Activated CD4-positive, alpha-beta memory T cell treated with anti-CD3 and anti-CD28 coated beads for 36 hours (primary cell): ENCODE measurements around the gene TMEM167A. TPM values are rescaled to one million over a fixed set of nuclear protein-coding genes. Genes with fewer than 3 reads are reported as not detected.

Experiments
- CTCF ChIA-PET: fragments of 350-600 bp; sonication (Branson Sonifier 250); formaldehyde crosslinking; loops from one replicate; lab custom pipeline; 2021; ENCODE audit warnings: antibody characterized with exemption, inconsistent platforms; lab: Charles Lee
- POLR2A ChIA-PET: fragments of 350-600 bp; sonication (Branson Sonifier 250); formaldehyde crosslinking; loops from one replicate; lab custom pipeline; 2021; ENCODE audit warnings: antibody characterized with exemption; lab: Charles Lee
- DNase-seq: peaks from one replicate; pipeline ENCODE4 v3.0.0-alpha.2; 2020
- H3K27ac Mint-ChIP-seq: one replicate; pipeline ENCODE4 v1.8.0; 2021; ENCODE audit warnings: mixed read lengths
- H3K27me3 Mint-ChIP-seq: one replicate; pipeline ENCODE4 v1.8.0; 2021; ENCODE audit warnings: mixed read lengths
- H3K36me3 Mint-ChIP-seq: one replicate; pipeline ENCODE4 v1.8.0; 2021; ENCODE audit warnings: mixed read lengths
- H3K4me1 Mint-ChIP-seq: one replicate; pipeline ENCODE4 v1.8.0; 2021; ENCODE audit warnings: low read depth, mixed read lengths
- H3K4me3 Mint-ChIP-seq: one replicate; pipeline ENCODE4 v1.8.0; 2021; ENCODE audit warnings: mild to moderate bottlenecking, mixed read lengths
- H3K9me3 Mint-ChIP-seq: one replicate; pipeline ENCODE4 v1.8.0; 2021; ENCODE audit warnings: mixed read lengths
- intact Hi-C: fragments of 100-400 bp; cut with micrococcal nuclease; formaldehyde crosslinking; loops from one replicate; pipeline ENCODE4 v1.15.1; 2023
- total RNA-seq, 2 experiments: library from RNA; stranded (reverse); gene quantifications; one replicate each; pipeline ENCODE4 v1.2.3, GENCODE V29; 2021

TMEM167A gene
- total RNA-seq, 2 experiments from 2014 or later: 73.6 to 78.6 TPM

- Mint-ChIP-seq H3K4me3 (no peak overlapping the region), H3K4me1 (no peaks in the 10 kb centered on the region), H3K36me3 (peaks cover 22% of the 10 kb centered on the region), H3K9me3 (no peaks in the 10 kb centered on the region), H3K27me3 (no peaks in the 10 kb centered on the region), H3K27ac (no peak overlapping the region)
- intact Hi-C loops: no loop called here
- no peak for DNase-seq
- ChIA-PET POLR2A (no interaction called here), CTCF (interaction anchor here (0.7 kb wide), 1 partner anchor 696 kb away, joined by 3 read pairs; no protein-coding TSS in a partner anchor)
Observed at GRCh38 chr5:83048811-83049210, 28.4 kb downstream of the TMEM167A start.

- ChIA-PET POLR2A (no interaction called here), CTCF (interaction anchor here (0.7 kb wide), 1 partner anchor 695 kb away, joined by 3 read pairs; no protein-coding TSS in a partner anchor)
- intact Hi-C loops: no loop called here
- no peaks in the 10 kb centered on the region for H3K9me3 Mint-ChIP-seq
- no peak overlapping the region for H3K27ac Mint-ChIP-seq
- DNase-seq: no peak
- H3K36me3 Mint-ChIP-seq: peaks cover 20% of the 10 kb centered on the region
- no peak overlapping the region for H3K4me3 Mint-ChIP-seq
- no peaks in the 10 kb centered on the region for H3K27me3 Mint-ChIP-seq
- no peaks in the 10 kb centered on the region for H3K4me1 Mint-ChIP-seq
Observed at GRCh38 chr5:83048277-83048676, 28.9 kb downstream of the TMEM167A start.

DNA sequence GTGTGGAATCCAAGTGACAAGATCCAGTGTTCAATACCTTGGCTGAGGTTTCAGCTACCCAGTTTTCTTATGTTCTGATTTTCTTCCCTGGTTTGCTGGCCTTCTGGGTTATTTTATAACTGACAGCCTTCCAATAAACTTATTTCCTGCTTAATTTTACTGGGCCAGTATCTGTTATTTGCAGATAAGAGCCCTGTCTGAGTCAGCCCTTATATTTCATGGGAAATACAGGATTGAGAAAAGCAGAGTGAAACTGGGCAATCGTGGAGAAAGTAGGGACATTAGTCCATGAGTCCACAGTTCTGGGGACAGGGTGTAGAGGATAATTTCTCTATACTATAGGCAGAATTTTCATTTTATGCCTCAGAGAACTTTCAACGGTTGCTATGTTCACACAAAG is 32.3 kb downstream of the TMEM167A start:
- no peak overlapping the region for H3K27ac Mint-ChIP-seq
- no peaks in the 10 kb centered on the region for H3K27me3 Mint-ChIP-seq
- ChIA-PET POLR2A (no interaction called here), CTCF (no interaction called here)
- H3K9me3 Mint-ChIP-seq: no peaks in the 10 kb centered on the region
- peaks cover 14% of the 10 kb centered on the region for H3K36me3 Mint-ChIP-seq
- H3K4me1 Mint-ChIP-seq: no peaks in the 10 kb centered on the region
- intact Hi-C loops: no loop called here
- no peak for DNase-seq
- H3K4me3 Mint-ChIP-seq: no peak overlapping the region

DNA sequence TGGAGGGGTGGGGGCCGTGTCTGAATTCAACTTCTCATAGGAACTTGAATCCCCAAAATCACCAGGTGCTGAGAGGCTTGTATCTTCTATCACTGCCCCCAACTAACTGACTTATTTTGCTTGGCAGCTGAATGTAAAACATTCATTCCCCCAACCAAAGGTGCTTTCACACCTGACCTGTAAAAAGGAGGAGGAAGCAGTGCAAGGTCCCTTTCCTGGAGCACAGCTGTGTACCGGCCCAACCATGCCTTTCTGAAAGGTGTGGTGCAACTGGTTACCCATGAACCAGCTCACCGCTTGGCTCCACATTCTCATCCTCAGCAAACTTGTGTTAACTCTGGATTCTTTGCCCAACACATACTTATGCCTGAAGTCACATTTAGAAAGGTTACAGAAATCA is 34.7 kb downstream of the TMEM167A start:
- Mint-ChIP-seq H3K27ac (no peak overlapping the region), H3K9me3 (no peaks in the 10 kb centered on the region), H3K4me3 (no peak overlapping the region), H3K4me1 (no peaks in the 10 kb centered on the region), H3K27me3 (no peaks in the 10 kb centered on the region), H3K36me3 (peaks cover 7% of the 10 kb centered on the region)
- CTCF ChIA-PET: no interaction called here
- POLR2A ChIA-PET: no interaction called here
- DNase-seq: no peak
- intact Hi-C loops: no loop called here

DNA sequence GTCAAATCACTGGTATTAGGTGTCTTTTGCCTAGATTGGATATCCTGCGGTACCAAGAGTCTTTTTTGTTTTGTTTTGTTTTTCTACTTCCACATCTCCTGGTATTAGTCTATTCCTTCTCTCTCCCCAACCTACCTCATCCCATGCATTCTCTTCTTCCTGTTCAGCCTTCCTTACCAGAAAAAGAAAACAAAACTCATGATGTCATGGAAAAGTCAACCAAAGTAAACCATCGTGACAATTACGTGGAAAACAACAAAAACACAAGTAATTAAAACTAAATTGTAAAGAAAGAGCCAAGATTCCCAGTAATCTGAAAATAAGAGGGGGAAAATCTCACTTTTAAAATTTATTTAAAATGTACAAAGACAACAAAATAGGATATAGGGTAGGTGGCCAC is 38.3 kb downstream of the TMEM167A start:
- Mint-ChIP-seq H3K36me3 (peaks cover 2% of the 10 kb centered on the region), H3K4me3 (no peak overlapping the region), H3K4me1 (peaks cover 2% of the 10 kb centered on the region), H3K9me3 (no peaks in the 10 kb centered on the region), H3K27me3 (no peaks in the 10 kb centered on the region), H3K27ac (no peak overlapping the region)
- ChIA-PET POLR2A (no interaction called here), CTCF (no interaction called here)
- no peak for DNase-seq
- intact Hi-C loops: no loop called here

- DNase-seq: no peak
- POLR2A ChIA-PET: no interaction called here
- intact Hi-C loops: no loop called here
- Mint-ChIP-seq H3K4me3 (no peak overlapping the region), H3K27ac (no peak overlapping the region), H3K36me3 (no peaks in the 10 kb centered on the region), H3K4me1 (peaks cover 2% of the 10 kb centered on the region), H3K27me3 (no peaks in the 10 kb centered on the region), H3K9me3 (no peaks in the 10 kb centered on the region)
- CTCF ChIA-PET: no interaction called here
Observed at GRCh38 chr5:83036991-83037575, 40.1 kb downstream of the TMEM167A start.

GRCh38 chr5:83035373-83036100 is 41.7 kb downstream of the TMEM167A start:
- Mint-ChIP-seq H3K4me3 (no peak overlapping the region), H3K27ac (no peak overlapping the region), H3K27me3 (no peaks in the 10 kb centered on the region), H3K36me3 (no peaks in the 10 kb centered on the region), H3K9me3 (no peaks in the 10 kb centered on the region), H3K4me1 (peaks cover 2% of the 10 kb centered on the region)
- intact Hi-C loops: no loop called here
- DNase-seq: no peak
- POLR2A ChIA-PET: interaction anchor here (0.6 kb wide), 1 partner anchor 188 kb away, joined by 4 read pairs; no protein-coding TSS in a partner anchor
- CTCF ChIA-PET: no interaction called here

DNA sequence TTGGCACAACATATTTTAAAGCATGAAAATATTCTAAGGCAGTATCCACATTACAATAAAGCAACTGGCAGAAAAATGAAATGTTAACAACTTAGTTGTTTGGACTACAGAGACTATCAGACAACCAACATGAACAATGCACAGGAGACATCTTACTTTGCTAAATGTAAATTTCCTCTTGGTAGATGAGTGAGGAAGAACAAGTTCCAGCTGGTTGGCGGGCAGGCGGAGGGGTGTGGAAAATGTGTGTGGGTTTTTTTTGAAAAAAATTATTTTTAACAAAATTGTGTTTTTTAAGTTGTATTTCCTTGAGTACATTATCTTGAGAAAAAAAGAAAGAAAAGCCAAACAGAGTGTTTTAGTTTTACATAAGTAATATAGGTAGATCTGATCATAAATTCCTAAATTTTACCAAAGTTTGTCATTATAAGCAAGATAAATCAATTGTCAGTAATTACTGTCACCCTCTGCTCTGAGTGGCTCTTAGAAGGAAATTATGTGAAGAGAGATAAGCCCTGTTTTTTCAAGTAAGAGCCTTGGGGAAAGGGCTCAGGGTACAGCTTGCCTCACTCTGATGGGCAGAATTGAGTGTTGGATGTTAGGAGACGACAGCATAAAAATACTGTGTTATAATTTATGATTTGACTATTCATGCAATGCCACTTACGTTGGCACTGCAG is 42.5 kb downstream of the TMEM167A start:
- no peak for DNase-seq
- Mint-ChIP-seq H3K36me3 (no peaks in the 10 kb centered on the region), H3K9me3 (no peaks in the 10 kb centered on the region), H3K4me3 (no peak overlapping the region), H3K4me1 (peaks cover 2% of the 10 kb centered on the region), H3K27me3 (no peaks in the 10 kb centered on the region), H3K27ac (no peak overlapping the region)
- ChIA-PET POLR2A (no interaction called here), CTCF (no interaction called here)
- intact Hi-C loops: no loop called here

DNA sequence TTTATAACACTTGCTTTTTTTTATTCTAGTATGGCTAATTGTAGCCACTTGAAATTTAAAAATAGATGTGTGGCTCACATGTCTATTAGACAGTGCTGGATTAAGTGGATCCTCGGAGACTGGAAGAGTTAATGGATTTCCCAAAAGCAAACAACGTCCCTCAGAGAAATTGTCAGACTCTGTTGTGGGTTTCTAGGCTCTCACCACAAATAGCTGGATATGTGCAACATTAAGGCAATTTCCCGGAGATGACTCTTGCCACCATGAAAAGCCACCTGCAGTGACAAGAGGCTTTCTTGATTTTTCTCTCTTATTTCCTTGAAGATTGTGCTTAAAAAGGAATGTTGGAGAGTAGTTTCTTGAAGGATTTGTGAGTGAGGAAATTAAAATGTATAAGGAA is 43.2 kb downstream of the TMEM167A start:
- H3K4me3 Mint-ChIP-seq: no peak overlapping the region
- ChIA-PET CTCF (no interaction called here), POLR2A (no interaction called here)
- DNase-seq: no peak
- intact Hi-C loops: no loop called here
- no peaks in the 10 kb centered on the region for H3K27me3 Mint-ChIP-seq
- no peaks in the 10 kb centered on the region for H3K9me3 Mint-ChIP-seq
- no peaks in the 10 kb centered on the region for H3K36me3 Mint-ChIP-seq
- no peak overlapping the region for H3K27ac Mint-ChIP-seq
- peaks cover 2% of the 10 kb centered on the region for H3K4me1 Mint-ChIP-seq

DNA sequence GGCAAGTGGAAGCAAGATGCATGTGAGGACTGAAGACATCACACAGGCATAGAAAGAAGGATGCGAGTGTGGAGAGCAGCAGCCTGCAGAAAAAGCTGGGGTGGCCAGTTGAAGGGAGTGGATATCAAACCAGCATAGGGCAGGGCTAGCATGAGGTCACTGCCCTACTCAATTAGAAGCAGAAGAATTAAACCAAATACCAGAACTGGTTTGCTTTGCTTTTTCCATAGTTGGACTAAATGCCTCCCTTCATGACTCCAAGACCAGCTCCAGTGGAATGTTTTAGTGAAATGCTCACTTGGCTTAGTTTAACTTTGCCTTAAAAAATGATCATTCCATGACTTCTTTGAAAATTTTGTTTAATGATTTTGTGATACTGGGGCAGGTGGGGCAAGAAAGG is 45.8 kb downstream of the TMEM167A start:
- Mint-ChIP-seq H3K27me3 (no peaks in the 10 kb centered on the region), H3K36me3 (no peaks in the 10 kb centered on the region), H3K4me1 (no peaks in the 10 kb centered on the region), H3K27ac (no peak overlapping the region), H3K4me3 (no peak overlapping the region), H3K9me3 (no peaks in the 10 kb centered on the region)
- ChIA-PET POLR2A (no interaction called here), CTCF (no interaction called here)
- no peak for DNase-seq
- intact Hi-C loops: no loop called here

DNA sequence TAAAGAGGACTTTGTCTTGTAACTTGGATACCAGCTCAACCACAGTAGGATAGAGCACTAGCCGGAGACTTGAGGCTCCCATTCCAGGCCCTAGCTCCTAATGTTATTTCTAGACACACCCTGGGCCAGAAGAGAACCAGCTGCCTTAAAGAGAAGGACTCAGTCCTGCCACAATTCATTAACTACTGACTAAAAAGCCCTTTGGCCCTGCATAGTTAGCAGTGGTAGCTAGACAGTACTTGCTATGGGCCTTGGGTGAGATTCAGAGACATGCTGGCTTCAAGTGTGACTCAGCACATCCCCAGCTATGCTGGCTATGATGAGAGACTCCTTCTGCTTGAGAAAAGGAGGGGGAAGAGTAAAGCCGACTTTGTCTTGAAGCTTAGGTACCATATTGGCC is 47.3 kb downstream of the TMEM167A start:
- Mint-ChIP-seq H3K4me3 (no peak overlapping the region), H3K9me3 (no peaks in the 10 kb centered on the region), H3K27ac (no peak overlapping the region), H3K36me3 (no peaks in the 10 kb centered on the region), H3K27me3 (no peaks in the 10 kb centered on the region), H3K4me1 (no peaks in the 10 kb centered on the region)
- CTCF ChIA-PET: no interaction called here
- POLR2A ChIA-PET: no interaction called here
- intact Hi-C loops: no loop called here
- no peak for DNase-seq

DNA sequence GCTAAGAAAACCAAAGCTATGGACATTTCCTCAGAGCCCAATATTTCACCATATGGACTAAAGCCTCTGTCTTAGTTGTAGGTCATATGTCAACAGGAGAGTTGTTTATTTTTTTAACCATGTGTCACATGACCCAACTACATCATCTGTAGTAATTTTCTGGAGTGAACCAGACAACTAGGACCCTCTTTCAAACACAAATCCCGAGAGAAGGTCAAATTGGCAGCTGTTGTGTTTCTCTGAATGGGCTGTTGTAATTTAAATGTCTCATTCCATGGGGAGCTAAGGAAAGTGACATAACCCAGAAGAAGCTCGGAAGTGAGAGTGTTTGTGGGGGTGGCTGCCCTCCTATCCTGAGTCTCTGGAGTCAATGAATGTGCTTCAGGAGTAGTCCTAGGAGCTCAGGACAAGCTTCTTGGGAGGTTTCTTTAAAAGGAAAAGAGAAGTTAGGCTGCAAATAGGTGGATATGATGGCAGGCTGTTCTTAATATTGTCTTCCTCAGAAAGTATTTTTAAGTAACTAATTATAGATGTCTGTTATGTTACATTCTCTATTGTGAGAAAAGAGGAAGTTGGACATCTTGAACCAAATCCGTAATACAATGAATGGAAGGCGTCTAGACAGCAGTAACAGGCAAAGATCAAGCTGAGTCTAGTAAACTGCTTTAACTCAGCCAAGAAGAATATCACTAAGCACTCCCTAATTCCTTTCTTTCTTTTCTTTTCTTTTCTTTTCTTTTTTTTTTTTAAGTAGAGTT is 50.1 kb downstream of the TMEM167A start:
- DNase-seq: no peak
- Mint-ChIP-seq H3K27me3 (no peaks in the 10 kb centered on the region), H3K9me3 (no peaks in the 10 kb centered on the region), H3K36me3 (no peaks in the 10 kb centered on the region), H3K4me3 (no peak overlapping the region), H3K4me1 (no peaks in the 10 kb centered on the region), H3K27ac (no peak overlapping the region)
- ChIA-PET CTCF (interaction anchor here (1.0 kb wide), 1 partner anchor 11 kb away, joined by 3 read pairs; no protein-coding TSS in a partner anchor), POLR2A (no interaction called here)
- intact Hi-C loops: no loop called here
